Activated gamma-delta T cell (primary cell): ENCODE results near the gene KISS1R.
A peak's percentile ranks its signal among the peaks of the same experiment; 100 is the strongest.

Experiments
- DNase-seq: peaks from one replicate; lab custom pipeline; 2025; lab: John Stamatoyannopoulos, UW

Gene KISS1R

DNA sequence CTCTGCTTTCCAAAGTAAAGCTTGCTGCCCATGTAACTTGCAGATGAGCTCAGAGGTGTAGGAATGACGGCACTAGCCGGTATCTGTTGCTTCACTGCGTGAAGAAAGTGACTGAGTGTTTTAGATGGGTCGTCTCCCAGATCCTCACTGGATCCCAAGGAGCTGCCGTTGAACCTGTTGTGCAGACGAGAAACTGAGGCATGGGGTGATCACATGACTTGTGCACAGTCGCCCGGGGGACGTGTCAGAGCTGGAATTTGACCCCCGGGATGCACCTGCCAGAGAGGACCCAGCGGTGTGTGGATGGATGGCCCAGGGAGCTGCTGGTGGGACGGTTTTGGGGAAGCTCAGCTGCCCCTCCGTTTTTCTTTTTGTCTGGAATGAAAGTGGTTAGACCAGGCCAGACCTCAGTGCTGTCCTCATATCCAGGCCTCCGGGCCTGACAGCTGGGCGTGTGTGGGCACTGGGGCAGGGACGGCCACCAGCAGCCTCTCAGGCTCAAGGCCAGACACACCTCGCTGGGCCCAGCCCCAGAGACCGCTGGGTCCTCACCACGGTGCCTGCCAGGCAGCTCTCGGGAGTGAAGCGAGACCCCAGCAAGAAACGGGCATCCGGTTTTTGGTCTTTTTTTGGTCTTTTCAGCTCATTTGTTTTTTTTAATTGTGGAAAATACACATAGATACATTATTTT is 21.2 kb downstream of the KISS1R start:
- no peak for DNase-seq

DNA sequence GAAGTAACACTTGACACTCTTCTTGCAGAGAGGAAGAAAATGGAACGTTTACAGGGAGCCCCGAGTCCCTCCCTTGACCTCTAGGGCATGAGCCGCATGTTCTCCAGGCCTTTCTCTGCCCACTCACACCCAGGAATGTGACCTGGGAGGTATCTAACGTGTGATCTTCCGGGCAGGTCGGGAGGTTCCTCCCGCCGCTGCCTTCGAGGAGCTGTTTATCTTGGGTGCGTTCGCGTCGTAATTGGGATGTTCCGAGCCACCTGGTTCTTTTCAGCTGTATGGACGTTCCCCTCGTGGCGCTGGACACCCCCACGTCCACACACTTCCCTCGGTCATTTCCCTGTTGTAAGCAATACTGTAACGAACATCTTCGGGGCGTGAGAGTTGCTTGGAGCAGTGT is 22.3 kb downstream of the KISS1R start:
- DNase-seq = no peak

DNA sequence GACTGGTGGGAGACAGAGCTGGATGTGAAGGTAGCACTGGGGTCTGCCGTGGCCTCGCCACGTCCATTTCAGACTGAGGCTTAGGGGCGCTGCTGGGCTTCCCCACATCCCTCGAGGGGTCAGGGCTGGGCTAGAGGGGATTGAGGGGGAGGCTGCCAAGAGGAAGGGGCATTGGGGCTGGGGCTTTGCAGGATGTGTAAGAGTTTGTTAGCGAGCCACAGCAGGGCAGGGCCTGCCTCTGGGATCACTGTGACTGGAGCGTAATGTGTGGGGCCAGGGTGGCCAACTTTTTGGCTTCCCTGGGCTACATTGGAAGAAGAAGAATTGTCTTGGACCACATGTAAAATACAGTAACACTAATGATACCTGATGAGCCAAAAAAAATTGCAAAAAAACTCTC is 22.8 kb downstream of the KISS1R start:
- no peak for DNase-seq

DNA sequence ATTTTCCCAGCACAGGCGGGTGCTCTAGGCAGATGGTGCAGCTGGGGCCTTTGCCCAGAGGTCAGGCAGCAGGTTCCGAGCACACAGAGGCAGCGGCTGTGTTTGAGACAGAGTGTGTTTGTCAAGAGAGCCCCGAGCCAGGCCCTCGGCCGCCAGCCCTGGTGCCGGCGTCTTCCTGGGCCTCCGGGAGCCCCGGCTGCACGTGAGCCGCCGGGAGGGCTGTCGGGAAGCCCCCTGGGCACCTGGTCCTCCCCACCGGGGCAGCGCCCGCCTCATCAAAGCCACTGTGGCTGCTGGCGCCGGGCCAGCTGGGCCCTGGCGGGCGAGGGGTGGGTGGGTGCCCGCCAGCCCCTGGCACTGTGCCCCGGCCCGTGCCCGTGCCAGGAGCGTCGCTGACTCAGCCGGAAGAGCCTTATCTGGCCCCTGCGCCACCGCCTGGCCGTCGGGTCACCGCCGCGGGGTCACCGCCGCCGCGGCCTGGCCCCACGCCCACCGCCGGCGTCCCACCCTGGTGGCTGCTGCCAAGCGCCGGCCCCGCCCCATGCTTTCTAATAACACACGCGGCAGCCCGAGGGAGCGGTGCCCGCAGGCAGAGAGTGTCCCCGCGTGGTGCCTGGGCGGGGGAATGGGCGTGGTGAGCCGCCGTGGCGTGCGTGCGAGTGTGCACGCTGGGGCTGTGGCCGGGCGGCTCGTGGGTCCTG is 23.6 kb downstream of the KISS1R start:
- DNase-seq = peak; percentile 84

DNA sequence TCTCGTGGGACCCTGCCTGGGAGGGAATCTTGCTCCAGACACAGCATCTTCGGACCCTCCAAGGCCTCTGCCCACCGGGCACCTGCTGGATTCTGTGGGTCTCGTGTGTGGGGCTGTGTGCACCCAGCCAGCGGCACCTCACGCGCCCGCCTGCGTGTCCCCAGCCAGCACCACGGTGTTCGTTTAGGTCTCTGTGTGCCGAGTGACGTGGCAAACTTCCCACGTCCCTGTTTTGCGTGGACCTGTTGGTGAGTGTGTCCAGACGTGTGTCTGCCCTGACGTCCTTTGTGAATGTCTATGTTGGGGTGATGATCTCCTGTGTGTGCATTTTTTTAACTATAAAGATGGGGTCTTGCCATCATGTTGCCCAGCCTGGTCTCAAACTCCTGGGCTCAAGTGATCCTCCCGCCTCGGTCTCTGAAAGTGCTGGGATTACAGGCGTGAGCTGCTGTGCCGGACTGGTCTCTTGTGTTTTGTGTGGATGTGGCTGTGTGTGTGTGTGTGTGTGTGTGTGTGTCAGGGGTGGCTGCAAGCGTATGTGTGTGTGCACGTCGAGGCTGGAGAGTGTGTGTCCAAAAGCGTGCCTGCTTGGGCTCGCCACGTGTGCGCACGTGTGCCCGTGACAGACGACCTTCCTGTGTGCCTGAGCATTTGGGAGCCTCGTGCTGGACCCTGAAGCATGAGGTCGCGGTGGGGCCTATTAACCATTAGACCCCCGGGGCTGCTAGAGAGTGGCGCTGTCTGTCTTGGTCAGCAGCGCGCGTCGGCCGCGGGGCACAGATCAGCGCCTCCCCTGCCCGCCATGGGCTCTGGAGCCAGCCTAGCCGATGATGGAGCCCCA is 24.4 kb downstream of the KISS1R start:
- DNase-seq = no peak

DNA sequence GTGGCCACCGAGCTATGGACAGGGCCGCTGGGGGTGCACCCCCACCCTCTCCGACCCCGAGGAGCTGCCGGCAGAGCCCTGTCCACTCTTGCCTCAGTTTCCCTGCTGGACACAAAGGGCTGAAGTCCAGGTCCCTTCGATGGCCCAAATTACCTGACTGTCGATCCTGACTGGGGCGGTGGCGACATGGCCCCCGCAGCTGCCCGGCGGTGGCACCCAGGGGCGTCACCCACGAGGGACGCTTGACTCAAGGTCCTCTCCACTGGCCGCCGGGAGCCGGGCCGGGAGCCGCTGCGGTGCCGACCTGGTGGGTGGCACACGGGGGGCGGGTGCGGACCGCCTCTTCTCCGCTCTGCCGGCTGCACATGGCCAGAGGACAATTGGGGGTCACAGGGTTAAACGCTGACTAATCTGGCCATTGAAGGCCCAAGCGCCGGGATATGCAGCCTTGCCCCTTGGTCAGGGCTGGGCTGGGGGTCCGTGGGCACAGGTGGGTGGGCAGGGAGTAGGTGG is 25.1 kb downstream of the KISS1R start:
- DNase-seq = no peak

DNA sequence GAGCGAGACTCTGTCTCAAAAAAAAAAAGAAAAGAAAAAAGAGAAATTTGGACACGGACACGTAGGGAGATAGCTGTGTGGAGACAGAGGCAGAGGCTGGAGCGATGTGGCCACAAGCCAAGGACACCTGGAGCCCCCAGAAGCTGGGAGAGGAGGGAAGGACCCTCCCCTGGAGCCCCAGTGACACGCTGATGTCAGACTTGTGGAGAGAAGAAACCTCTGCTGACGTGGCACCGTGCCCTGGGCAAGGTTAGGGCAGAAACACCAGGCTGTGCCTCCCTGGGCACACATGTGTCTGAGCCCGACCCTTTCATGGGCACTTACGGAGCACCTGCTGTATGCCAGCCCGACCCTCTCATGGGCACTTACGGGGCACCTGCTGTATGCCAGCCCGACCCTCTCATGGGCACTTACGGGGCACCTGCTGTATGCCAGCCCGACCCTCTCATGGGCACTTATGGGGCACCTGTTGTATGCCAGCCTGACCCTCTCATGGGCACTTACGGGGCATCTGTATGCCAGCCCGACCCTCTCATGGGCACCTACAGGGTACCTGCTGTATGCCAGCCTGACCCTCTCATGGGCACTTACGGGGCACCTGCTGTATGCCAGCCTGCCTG is 26.5 kb downstream of the KISS1R start:
- no peak for DNase-seq

DNA sequence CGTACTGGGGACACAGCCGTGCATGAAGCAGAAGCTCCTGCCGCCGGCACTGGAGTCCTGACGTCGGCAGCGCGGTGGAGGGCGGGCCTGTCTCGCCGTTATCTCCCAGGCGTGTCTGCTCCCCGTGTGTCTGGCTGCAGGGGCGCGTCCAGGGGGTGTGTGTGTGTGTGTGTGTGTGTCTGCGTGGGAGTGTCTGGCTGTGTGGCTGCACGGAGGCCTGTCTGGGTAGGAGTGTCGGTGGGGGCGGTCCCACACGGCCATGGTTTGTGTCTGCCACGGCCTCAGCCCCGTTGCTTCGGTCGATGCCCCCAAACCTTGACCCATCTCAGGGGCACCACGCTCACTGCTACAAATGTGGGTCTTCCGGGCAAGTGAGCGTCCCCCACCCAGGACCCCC is 27.0 kb downstream of the KISS1R start:
- DNase-seq = no peak

DNA sequence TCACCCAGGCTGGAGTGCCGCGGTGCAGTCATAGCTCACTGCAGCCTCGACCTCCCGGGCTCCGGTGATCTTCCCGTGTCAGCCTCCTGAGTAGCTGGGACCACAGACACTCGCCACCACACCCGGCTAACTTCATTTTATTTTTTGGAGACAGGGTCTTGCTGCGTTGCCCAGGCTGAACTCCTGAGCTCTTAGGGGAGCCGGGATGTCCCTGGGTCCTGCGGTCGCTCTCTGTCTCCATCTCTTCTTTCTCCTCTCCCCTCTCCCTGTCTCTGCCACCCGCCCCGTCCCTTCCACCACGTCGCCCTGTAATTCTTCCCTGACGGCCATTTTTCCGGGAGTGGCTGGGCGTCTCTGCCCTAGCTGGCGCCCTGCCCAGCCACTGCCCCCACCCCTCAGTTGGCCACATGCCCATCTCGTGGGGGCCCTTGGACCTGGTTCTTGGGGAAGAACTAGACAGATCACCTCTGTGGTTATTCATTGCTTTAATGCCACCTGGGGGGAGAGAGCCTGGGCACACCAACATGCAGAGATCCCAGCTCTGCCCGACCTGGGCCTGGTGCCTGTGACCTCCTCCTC is 27.6 kb downstream of the KISS1R start:
- DNase-seq = no peak

DNA sequence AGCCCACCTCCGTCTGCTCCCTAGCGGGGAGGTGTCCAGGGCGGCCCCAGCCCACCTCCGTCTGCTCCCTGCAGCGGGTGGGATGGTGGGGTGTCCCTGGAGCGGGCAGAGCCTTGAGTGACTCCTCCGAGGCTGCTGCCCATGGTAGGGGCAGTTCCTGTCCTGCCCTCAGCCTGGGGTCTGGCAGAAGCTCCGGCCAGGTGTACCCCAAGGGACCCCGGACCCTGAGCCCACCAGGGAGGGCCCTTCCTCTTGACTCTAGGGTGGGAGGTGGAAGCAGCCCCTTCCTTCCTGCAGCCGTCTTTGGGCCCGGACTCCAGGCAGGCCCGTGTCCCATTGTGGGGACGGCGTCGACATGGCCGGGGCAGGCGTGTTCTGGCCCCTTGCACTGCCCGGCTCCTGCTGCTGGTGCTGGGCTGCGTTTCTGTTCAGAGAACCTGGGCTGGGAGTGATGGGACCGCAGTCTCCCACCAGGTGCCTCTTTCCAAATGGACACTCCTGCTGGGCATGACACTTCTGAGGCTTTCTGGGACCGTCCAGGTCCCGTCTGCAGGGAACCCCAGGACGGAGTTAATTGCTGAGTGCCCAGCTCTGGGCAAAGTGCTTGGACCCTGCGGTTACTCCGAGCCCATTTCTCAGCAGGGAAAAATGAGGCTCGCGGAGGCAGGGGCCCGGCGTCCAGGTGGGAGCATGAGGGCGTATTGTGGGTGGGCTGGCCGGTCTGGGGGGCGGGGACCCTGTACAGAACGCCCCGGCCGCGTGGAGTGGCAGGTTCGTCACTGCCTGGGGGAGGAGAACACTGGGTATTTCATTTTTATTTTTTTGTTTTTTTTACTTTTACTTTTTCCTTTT is 28.5 kb downstream of the KISS1R start:
- DNase-seq = no peak

DNA sequence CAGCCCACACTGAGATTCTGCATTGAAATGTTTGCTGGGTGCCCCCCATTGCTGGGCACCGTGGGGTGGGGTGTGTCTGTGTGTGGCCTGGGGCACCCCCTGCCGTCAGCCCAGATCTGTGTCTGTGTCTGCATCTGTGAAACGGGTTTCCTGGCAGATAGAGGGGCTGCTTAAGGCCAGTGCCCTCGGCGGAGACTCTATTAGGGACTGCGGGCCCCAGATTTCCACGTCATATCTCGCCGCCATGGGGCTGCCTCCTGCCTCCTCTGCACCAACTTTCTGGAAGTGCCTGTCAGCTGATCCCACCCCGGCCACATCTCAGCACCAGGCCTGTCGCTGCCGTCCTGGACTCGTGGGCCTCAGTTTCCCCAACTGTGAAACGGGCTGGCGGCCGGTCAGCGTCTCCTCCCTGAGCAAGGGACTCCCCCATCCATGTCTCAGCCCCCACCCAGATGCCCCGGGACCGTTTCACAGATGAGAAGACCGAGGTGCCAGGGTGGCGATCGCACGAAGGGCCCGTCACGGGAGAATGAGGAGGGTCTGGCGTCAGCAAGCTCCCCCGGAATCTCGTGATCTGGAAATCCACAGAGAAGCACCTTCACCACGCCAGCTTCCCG is 30.1 kb downstream of the KISS1R start:
- no peak for DNase-seq

DNA sequence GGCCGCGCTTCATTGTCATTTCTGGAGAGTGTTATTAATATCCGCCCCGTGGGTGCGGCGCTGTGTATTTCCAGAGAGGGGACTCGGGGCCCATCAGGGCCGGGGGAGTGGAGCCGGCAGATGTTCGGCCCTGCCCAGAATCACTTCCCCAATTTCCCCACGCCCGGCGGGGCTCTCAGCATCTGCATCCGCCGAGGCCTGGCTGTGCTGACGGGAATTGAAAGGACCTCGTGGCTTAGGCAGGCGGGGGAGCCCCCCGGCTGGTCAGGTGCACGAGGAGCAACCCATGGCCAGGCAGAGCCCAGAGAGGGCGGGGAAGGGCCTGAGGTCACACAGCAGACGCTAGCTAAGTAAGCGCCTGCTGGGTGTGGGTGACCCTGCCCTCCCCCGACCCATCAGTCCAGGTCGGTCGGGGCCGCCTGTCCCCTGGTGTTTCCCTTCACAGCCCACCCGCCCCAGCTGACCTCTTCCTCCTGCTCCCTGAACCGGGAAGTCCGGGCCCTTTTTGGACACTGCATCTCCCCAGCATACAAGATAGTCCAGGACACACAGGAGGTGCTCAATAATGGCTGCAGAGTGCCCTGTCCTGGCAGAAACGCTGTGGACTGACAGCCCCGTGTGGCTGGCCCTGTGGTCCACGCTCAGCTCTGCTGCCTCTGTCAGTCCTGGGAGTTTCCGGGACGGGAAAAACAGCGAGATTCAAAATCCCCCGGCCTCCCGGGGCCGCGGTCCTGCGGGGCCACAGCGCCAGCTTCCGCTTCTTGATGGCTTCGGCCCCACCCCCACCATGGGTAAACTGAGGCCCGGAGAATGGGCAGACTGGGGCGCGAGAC is 30.8 kb downstream of the KISS1R start:
- no peak for DNase-seq

DNA sequence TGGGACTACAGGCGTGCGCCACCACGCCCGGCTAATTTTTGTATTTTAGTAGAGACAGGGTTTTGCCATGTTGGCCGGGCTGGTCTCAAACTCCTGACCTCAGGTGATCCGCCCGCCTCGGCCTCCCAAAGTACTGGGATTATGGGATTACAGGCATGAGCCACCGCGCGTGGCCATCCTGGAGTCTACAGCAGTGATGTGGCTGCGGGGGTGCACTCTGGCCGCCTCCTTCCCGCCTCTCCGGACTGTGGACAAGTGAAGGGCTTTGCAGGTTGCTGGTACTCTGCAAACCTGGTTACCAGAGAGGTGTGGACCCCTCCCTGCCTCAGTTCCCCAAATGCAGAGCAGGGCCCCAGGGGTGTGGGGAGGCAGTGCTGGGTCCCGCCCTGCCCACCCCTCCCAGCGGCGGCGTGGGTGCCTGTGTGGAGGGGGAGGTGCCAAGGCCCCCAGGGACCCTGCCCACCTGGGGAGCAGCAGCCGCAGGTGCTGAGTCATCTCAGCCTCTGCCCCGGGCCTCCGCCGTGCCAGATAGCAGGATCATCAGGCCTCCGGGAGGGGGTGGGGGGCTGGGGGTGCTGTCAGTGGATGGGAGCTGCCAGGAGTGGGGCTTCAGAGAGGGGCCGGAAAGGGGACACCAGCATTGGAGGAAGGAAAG is 31.8 kb downstream of the KISS1R start:
- DNase-seq = no peak

DNA sequence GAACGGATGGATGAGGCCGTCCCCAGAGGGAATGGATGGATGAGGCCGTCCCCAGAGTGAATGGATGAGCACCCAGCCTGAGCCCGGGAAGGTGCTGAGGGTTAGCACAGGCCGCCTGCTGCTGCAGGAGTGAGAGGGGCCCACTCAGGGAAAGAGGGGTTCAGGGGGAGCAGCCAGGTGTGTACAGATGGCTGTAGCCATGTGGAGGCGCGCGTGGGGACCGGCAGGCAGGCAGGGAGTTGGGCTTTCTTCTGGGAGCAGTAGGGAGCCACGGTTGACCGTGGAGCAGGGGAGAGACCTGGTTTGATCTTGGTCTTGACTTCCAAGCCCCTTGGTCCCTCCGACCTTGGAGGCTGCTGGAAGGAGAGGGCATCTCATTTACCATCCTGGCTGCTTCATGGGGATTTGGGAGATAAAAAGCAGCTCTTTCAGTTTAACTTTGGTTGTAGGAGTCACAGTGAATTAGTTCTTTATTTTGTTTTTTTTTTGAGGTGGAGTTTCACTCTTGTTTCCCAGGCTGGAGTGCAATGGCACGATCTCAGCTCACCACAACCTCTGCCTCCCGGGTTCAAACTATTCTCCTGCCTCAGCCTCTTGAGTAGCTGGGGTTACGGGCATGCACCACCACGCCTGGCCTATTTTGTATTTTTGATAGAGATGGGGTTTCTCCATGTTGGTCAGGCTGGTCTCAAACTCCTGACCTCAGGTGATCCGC is 33.4 kb downstream of the KISS1R start:
- no peak for DNase-seq

DNA sequence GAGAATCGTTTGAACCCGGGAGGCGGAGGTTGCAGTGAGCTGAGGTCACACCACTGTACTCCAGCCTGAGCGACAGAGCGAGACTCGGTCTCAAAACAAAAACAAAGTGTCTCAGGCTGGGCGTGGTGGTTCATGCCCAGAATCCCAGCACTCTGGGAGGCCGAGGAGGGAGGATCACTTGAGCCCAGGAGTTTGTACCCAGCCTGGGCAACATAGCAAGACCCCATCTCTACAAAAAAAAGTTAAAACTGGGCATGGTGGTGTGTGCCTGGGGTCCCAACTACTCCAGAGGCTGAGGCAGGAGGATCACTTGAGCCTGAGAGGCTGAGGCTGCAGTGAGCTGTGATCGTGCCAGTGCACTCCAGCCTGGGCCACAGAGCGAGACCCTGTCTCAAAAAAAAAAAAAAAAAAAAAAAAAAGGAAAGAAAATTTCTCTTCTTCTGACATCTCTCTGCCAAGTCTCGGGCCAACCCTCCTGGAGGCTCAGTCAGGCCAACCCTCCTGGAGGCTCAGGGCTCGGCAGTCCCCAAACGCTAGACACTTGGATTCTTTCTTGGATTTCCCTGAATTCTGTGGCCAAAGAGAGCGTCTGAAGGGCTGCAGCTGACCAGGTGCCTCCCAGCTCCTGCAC is 35.0 kb downstream of the KISS1R start:
- DNase-seq = no peak

DNA sequence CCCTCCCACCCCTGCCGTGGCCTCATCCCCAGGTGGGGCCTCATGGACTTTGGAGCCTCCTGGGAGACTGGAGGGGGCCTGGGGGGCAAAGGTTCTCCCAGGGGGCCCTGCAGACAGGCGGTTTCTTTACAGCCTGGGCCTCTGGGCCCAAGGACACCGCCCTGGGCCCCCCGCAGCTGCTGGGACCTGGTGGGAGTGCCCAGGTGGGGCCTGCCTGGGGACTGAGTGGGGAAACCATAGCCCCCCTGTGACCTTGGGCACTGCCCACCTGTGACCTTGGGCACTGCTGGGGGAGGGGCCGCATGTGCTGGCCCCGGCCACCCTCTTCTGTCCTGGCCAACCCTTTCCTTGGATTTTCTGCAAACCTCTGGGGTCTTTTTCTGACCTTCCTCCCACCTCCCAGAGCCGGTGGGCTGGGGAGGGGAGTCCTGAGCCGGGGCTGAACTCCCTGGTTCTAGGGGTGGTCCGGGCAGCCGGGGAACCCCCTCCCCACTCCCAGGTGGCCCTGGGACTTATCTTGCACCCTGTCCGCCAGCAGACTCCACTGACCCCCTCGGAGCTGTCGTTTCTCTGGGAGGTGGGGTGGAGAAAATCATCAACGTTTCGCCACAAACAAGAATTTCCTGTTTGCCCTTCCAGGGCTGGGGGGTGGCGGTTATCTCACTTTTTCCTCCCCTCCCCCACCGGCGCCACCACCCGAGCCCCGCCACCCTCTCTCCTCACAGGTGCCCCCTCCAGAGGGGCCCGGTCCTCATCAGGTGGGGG is 35.7 kb downstream of the KISS1R start:
- DNase-seq = no peak
